Small intestine (tissue), 7 donors: Measurements from ENCODE around the gene ZDHHC5. TPM values are rescaled to one million over a fixed set of nuclear protein-coding genes. Genes with fewer than 3 reads are reported as not detected.
"Not testable (repeated sequence)": the region's sequence is repeated elsewhere in the genome, so short reads cannot be mapped to it uniquely, and the experiment has no call there.

Source experiments
- DNase-seq, 2 donors: peaks; one replicate each; pipeline versions ENCODE4 v3.0.0 to v3.0.0-alpha.2; 2013
- FAIRE-seq: peaks from 2 replicates; lab custom pipeline; 2012; peaks lifted over from hg19 to GRCh38; lab: Jason Lieb, UNC
- H3K27ac ChIP-seq, 3 donors: one replicate each; pipeline ENCODE4 v1.5.1; 2013; ENCODE audit warnings: low read length in 2 of 3, mild to moderate bottlenecking in 2 of 3, control low read depth in 1 of 3, inconsistent platforms in 1 of 3, low read depth in 1 of 3, moderate library complexity in 1 of 3
- H3K27me3 ChIP-seq, 3 donors: one replicate each; pipeline ENCODE4 v1.6.1; 2013; ENCODE audit warnings: low read length in 3 of 3, inconsistent platforms in 1 of 3; ENCODE audit not compliant: control insufficient read depth in 3 of 3, insufficient read depth in 3 of 3
- H3K36me3 ChIP-seq, 3 donors: one replicate each; pipeline ENCODE4 v1.6.1; 2013; ENCODE audit warnings: low read length in 3 of 3, inconsistent platforms in 1 of 3, low read depth in 1 of 3, mild to moderate bottlenecking in 1 of 3, moderate library complexity in 1 of 3; ENCODE audit not compliant: control insufficient read depth in 3 of 3, insufficient read depth in 2 of 3
- H3K4me1 ChIP-seq, 3 donors: one replicate each; pipeline ENCODE4 v1.6.1; 2013; ENCODE audit warnings: low read length in 2 of 3, inconsistent platforms in 1 of 3, low read depth in 1 of 3, mild to moderate bottlenecking in 1 of 3, moderate library complexity in 1 of 3; ENCODE audit not compliant: control insufficient read depth in 3 of 3, insufficient read depth in 2 of 3
- H3K4me3 ChIP-seq, 3 donors: one replicate each; pipeline ENCODE4 v1.5.1; 2013; ENCODE audit warnings: low read length in 3 of 3, control low read depth in 1 of 3, inconsistent platforms in 1 of 3, low read depth in 1 of 3, mild to moderate bottlenecking in 1 of 3, moderate library complexity in 1 of 3
- H3K9me3 ChIP-seq, 2 donors: one replicate each; pipeline ENCODE4 v1.6.1; 2013; ENCODE audit warnings: low read depth in 1 of 2, low read length in 1 of 2; ENCODE audit not compliant: control insufficient read depth in 2 of 2, insufficient read depth in 1 of 2
- WGBS, 3 donors: extraction: QIAGEN DNeasy Blood & Tissue Kit; methylation state at CpG; one replicate each; pipeline ENCODE4 v1.1.7; 2013; 5-methylcytosine and 5-hydroxymethylcytosine counted together
- polyA plus RNA-seq, 4 donors: library from polyadenylated mRNA; stranded (reverse) in 3 of 4; unstranded in 1 of 4; fragments of 200-250 nt in 3 of 4; fragments of 120-200 nt in 1 of 4; gene quantifications; one replicate each; pipeline versions ENCODE4 v1.2.1 to v1.2.3, GENCODE V29; 2013
- donor health status: healthy with polysubstance abuse.
- donor health status: control.
- donor health status: control.
- donor health status: Bipolar disorder and iron deficiency.
- donor health status: healthy.

The ZDHHC5 gene
- polyA plus RNA-seq, 4 donors, result 19.5 to 46.7 (median 30.6) TPM

GRCh38 chr11:57711414-57712255, 43.7 kb downstream of the ZDHHC5 start, which contains the start of gene MED19:
TSS of gene MED19 (minus strand) at chr11:57712215. CDS start at chr11:57712179, 36 bp downstream.
- H3K27ac ChIP-seq, result peak within 1 kb of the TSS; percentile 80 to 94 (median 89)
- peak within 1 kb of the TSS; percentile 87 to 100 (median 91) for H3K4me3 ChIP-seq
- H3K27me3 ChIP-seq, result no peaks in the 10 kb centered on the region
- no peaks in the 10 kb centered on the region for H3K9me3 ChIP-seq
- FAIRE-seq, result no peak
- peak; percentile 94 for DNase-seq
- 2 to 5% (median 3%) methylated on average over 44 to 51 of the region's 51 CpGs for WGBS, 3 donors
- no peaks in the 10 kb centered on the region for H3K36me3 ChIP-seq
- H3K4me1 ChIP-seq, result peaks cover 8 to 19% (median 11%) of the 10 kb centered on the region in 3 donors

GRCh38 chr11:57712256-57713150, 44.6 kb downstream of the ZDHHC5 start, which contains the start of gene TMX2:
TSS of gene TMX2 (plus strand) at chr11:57712593. CDS start at chr11:57712619, 26 bp downstream.
- H3K36me3 ChIP-seq, result no peaks in the 10 kb centered on the region
- peak; percentile 97 to 99 for DNase-seq
- peak within 1 kb of the TSS; percentile 87 to 100 (median 91) for H3K4me3 ChIP-seq
- peak within 1 kb of the TSS; percentile 80 to 94 (median 89) for H3K27ac ChIP-seq
- H3K4me1 ChIP-seq, result peaks cover 8 to 19% (median 11%) of the 10 kb centered on the region in 3 donors
- no peaks in the 10 kb centered on the region for H3K9me3 ChIP-seq
- WGBS, 3 donors, result 0 to 1% (median 0%) methylated on average over 52 to 53 of the region's 53 CpGs
- FAIRE-seq, result peak; percentile 97
- no peaks in the 10 kb centered on the region for H3K27me3 ChIP-seq

GRCh38 chr11:57713835-57714234, 45.9 kb downstream of the ZDHHC5 start:
- Histone ChIP-seq H3K27me3 (no peaks in the 10 kb centered on the region), H3K4me3 (peak overlapping the region in 2 of 3 donors; percentile 86 to 100), H3K4me1 (peaks cover 8 to 19% (median 11%) of the 10 kb centered on the region in 3 donors), H3K9me3 (peaks cover 0 to 3% of the 10 kb centered on the region in 2 donors), H3K27ac (no peak overlapping the region), H3K36me3 (peaks cover 0 to 7% (median 0%) of the 10 kb centered on the region in 3 donors)
- FAIRE-seq, result no peak
- no peak for DNase-seq
- WGBS, 3 donors, result 76 to 85% (median 81%) methylated on average over 2 of the region's 2 CpGs

GRCh38 chr11:57716726-57717125, 48.8 kb downstream of the ZDHHC5 start:
- H3K36me3 ChIP-seq, result peaks cover 0 to 17% (median 0%) of the 10 kb centered on the region in 3 donors
- not testable (repeated sequence) for H3K27me3 ChIP-seq, H3K9me3 ChIP-seq, H3K27ac ChIP-seq, H3K4me3 ChIP-seq, FAIRE-seq, DNase-seq
- WGBS, 3 donors, result 95 to 100% (median 98%) methylated on average over 6 to 34 of the region's 34 CpGs
- peaks cover 6 to 13% (median 7%) of the 10 kb centered on the region in 3 donors for H3K4me1 ChIP-seq

GRCh38 chr11:57727185-57727584, 59.3 kb downstream of the ZDHHC5 start:
- H3K36me3 ChIP-seq, result peaks cover 0 to 15% (median 2%) of the 10 kb centered on the region in 3 donors
- WGBS, 3 donors, result 67 to 82% (median 74%) methylated on average over 2 of the region's 2 CpGs
- no peak overlapping the region for H3K4me3 ChIP-seq
- FAIRE-seq (no peak), DNase-seq (no peak)
- H3K9me3 ChIP-seq, result no peaks in the 10 kb centered on the region
- H3K27ac ChIP-seq, result no peak overlapping the region
- H3K27me3 ChIP-seq, result no peaks in the 10 kb centered on the region
- peaks cover 0 to 4% (median 0%) of the 10 kb centered on the region in 3 donors for H3K4me1 ChIP-seq

- H3K27ac ChIP-seq, result no peak overlapping the region
- no peaks in the 10 kb centered on the region for H3K27me3 ChIP-seq
- no peak for DNase-seq
- no peaks in the 10 kb centered on the region for H3K9me3 ChIP-seq
- H3K4me3 ChIP-seq, result no peak overlapping the region
- H3K4me1 ChIP-seq, result peaks cover 0 to 4% (median 0%) of the 10 kb centered on the region in 3 donors
- H3K36me3 ChIP-seq, result peaks cover 0 to 17% (median 2%) of the 10 kb centered on the region in 3 donors
- FAIRE-seq, result no peak
- 61 to 63% (median 62%) methylated on average over 7 of the region's 7 CpGs for WGBS, 3 donors
Observed at GRCh38 chr11:57728829-57729228, 60.9 kb downstream of the ZDHHC5 start.

GRCh38 chr11:57729479-57729878, 61.6 kb downstream of the ZDHHC5 start:
- DNase-seq, result no peak

GRCh38 chr11:57732661-57733060, 64.7 kb downstream of the ZDHHC5 start:
- no peak for FAIRE-seq

More at GRCh38 chr11:57729479-57729878, 61.6 kb downstream of the ZDHHC5 start:
- 87 to 90% (median 88%) methylated on average over 7 of the region's 7 CpGs for WGBS, 3 donors
- Histone ChIP-seq H3K36me3 (peaks cover 0 to 21% (median 0%) of the 10 kb centered on the region in 3 donors), H3K9me3 (no peaks in the 10 kb centered on the region), H3K27ac (no peak overlapping the region), H3K4me1 (peaks cover 0 to 4% (median 0%) of the 10 kb centered on the region in 3 donors), H3K4me3 (no peak overlapping the region), H3K27me3 (no peaks in the 10 kb centered on the region)
- FAIRE-seq, result no peak

More at GRCh38 chr11:57732661-57733060, 64.7 kb downstream of the ZDHHC5 start:
- peak in 1 of 2 donors; percentile 69 for DNase-seq
- H3K27ac ChIP-seq, result no peak overlapping the region
- no peak overlapping the region for H3K4me3 ChIP-seq
- no peaks in the 10 kb centered on the region for H3K27me3 ChIP-seq
- H3K9me3 ChIP-seq, result no peaks in the 10 kb centered on the region
- WGBS, 3 donors, result 47 to 98% (median 54%) methylated on average over 1 of the region's 1 CpG
- H3K4me1 ChIP-seq, result peaks cover 0 to 13% (median 0%) of the 10 kb centered on the region in 3 donors
- peaks cover 0 to 34% (median 0%) of the 10 kb centered on the region in 3 donors for H3K36me3 ChIP-seq
